ENCODE results near the gene TCF7L2.
A peak's percentile ranks its signal among the peaks of the same experiment; 100 is the strongest.

GRCh38 chr10:113108194-113108835 lies 158.3 kb downstream of the TCF7L2 start:
- TF ChIP-seq CTCF (conservative IDR thresholded peaks at IDR 0.05 in 1 of 2, IDR thresholded peaks at IDR 0.05 in 1 of 2; ENCODE audit: extremely low read depth in 1 of 2, insufficient read depth in 1 of 2, low read depth in 1 of 2, low read length in 2 of 2) (peak; percentile 54 to 63), EZH2 (IDR thresholded peaks at IDR 0.05; ENCODE audit: borderline replicate concordance, low read length) (no peak)

Data from mammary epithelial cell (primary cell).